ENCODE data around the gene PEX12.
"Not testable (repeated sequence)": the region's sequence is repeated elsewhere in the genome, so short reads cannot be mapped to it uniquely, and the experiment has no call there.

PEX12 gene

DNA sequence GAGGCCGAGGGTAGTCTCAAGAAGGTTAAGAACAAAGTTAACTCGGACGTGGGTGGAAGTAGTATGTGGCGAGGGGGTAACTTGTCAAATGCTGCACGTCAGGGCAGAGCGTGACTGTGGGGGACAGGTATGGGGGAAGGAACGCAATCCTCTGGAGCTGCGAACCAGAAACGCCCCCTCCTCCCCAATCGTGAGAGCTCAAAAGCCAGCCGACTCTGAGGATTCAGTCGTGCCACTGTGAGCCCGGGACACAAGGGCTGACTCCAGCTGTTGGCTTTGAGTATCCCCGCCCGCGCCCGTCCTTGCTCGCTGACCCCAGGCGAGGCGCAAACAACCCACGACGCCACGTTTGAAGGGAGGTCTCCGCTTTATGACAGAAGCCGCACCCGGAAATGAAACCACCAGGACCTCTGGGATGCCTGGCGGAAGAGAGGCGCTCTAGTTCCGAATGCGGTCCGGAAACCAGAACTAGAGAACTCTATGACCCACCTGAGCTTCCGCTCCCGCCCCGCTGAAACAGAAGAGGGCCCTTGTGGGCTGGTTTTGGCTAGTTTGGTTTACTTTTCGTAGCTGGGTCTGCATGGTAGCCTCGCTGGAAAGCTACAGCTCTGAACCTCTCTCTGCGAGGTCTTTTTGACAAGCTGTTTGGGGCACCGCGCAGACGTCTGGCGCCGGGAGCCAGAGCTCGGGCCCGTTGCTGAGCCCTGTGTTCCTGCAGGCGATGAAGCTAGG, at the start of gene PEX12:
TSS of gene PEX12 (minus strand) at position 375 of the 732 bp plus-strand sequence. CDS start 550 bp downstream, outside the sequence.
- peak; percentile 58 for DNase-seq (ENCODE audit: low read depth)

DNA sequence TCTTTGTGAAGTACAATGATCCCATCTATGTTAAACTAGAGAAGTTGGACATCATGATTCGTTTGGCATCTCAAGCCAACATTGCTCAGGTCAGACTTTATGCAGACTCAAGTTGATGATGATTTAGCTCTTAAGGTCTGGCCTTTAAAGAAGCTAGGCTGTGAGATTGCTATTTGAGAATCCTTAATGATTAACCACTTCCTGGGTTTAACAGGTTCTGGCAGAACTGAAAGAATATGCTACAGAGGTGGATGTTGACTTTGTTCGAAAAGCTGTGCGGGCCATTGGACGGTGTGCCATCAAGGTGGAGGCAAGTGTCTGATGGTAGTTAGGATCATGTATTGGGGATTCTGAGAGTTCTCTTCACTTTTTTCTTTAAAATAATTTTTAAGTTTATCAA, 49.0 kb upstream of the PEX12 start:
- no peak for DNase-seq (ENCODE audit: low read depth)

DNA sequence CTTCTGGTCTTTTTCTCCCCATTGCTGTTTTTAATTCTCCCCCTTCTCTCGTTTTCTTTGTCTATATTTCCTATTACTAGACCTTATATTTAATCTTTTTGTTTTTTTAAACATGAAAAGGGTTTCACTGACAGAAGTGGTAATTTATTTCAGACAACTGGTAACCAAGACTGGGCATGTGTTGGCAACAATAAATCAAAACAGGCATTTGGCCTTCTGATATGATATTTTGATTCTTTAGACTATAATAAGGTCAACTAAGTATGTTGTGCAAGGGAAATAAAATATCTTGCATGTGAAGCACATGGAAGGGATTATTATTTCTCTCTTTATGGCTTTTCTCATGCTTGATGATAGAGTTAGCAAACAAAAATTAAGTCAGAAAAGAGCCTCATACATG, 43.4 kb upstream of the PEX12 start:
- DNase-seq (ENCODE audit: low read depth): no peak

DNA sequence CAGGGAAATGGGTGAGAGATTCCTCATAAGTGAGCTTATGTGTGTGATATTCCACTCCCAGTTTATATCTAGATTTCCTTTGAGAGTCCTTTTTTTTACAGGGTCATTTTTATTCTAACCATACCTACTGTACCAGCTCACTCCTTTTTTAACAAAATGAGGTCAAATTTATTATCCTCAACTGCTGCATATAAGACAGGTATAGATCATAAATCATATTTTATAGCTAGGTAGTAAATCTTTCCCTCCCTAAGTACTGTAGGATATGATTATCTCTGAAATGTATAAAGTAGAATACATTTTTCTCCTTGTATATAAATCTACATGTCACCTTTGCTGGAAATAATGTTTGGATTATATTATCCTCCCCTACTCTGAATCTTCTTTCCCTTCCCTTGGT, 40.3 kb upstream of the PEX12 start:
- no peak for DNase-seq (ENCODE audit: low read depth)

DNA sequence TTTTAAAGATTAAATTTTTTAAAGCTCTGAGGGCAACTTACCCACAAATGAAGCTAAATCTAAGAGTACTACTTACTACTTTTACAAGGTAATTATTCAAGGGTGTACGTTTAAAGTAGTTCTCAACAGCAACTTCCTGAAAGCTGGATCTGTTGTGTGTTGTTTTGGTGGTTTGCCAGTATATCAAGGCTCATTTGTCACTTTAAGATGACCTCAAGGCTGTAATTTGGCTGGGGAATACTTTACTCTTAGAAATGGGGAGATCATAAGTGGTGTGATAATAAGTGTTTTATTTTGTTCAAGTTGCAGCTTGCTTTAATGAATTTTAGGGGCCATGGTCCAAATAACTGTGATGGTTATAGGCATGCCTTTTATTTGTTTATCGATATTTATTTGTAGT, 39.1 kb upstream of the PEX12 start:
- no peak for DNase-seq (ENCODE audit: low read depth)

DNA sequence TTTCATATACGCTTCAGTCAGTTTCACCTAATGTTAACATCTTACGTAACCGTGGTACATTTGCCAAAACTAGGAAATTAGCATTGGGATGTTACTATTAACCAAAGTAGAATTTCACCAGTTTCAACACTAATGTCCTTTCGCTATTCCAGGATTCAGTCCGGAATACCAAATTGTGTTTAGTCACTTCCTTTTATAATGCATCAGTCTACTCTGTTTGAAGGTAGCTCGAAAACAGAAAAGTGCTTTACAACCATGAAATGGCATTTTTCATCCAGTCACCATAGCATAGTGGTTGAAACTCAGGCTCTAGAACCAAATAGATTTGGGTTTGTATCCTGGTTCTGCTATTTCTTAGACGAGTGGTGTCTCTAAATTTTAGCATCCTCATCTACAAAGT, 38.2 kb upstream of the PEX12 start:
- DNase-seq (ENCODE audit: low read depth): no peak

DNA sequence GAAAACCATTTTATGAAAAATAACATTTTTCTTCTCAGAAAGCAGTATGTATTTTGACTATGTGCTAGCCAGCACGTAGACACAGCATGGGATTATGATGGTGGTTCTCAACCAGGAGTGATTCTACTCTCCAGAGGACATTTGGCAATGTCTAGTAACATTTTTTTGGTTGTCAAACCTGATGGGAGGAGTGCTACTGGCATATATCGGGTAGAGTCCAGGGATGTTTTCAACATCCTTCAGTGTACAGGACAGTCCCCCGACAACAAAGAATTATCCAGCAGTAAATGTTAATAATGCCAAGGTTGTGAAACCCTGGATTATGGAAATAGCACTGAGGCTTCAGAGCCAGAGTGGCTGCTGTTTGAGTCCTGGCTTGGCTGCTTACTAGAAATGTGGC, 36.4 kb upstream of the PEX12 start:
- no peak for DNase-seq (ENCODE audit: low read depth)

DNA sequence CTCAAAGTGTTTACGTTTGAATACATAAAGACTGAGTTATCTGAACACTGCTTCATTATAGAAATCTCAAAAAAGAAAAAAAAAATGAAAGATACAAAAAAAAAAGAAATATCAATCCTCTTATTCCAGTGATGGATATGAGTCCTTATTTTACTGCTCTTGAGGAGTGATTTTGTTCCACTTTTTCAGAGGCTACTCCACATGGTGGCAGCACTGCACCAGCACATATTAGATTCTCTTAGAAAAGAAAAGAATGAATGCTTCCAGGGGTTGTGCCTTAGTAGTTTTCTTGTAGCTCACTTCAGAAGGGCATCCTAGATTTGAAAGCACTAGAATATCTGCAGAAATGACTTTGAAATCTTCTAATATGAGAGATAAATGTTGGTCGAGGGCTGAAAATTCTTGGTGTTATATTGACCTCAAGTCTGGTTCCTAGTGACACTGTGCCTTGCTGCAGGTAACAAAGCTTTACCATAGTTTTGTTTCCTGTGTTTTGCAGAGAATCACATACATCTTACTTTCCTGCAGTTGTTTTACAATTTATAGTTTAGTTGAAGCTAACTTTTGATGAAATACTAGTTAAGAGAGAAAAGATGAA, 34.7 kb upstream of the PEX12 start:
- DNase-seq (ENCODE audit: low read depth): no peak

DNA sequence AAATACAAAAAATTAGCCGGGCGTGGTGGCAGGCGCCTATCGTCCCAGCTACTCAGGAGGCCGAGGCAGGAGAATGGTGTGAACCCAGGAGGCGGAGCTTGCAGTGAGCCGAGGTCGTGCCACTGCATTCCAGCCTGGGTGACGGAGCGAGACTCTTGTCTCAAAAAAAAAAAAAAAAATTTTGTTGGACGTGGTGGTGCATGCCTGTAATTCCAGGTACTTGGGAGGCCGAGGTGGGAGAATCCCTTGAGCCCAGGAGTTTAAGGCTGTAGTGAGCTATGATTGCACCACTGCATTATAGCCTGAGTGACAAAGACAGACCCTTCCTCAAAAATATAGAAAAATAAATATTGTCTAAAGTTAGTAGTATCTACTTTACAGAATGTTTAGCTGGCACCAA, 32.4 kb upstream of the PEX12 start:
- DNase-seq (ENCODE audit: low read depth): not testable (repeated sequence)

DNA sequence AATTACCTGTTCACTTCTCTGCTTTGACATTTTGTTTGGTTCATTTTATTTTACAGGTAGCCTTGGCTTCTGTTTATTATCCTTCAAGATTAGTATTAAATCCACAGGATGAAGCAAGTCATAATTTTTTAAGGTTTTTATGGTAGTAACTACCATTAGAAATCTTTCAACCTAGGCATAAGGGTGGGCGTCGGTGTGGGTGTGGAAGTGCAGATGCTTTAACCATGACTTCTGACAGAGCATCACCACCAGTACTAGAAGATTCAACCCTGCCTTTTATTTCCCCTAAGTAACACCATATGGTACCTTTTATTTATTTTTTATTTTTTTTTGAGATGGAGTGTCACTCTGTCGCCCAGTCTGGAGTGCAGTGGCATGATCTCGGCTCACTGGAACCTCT, 31.5 kb upstream of the PEX12 start:
- DNase-seq (ENCODE audit: low read depth): no peak

DNA sequence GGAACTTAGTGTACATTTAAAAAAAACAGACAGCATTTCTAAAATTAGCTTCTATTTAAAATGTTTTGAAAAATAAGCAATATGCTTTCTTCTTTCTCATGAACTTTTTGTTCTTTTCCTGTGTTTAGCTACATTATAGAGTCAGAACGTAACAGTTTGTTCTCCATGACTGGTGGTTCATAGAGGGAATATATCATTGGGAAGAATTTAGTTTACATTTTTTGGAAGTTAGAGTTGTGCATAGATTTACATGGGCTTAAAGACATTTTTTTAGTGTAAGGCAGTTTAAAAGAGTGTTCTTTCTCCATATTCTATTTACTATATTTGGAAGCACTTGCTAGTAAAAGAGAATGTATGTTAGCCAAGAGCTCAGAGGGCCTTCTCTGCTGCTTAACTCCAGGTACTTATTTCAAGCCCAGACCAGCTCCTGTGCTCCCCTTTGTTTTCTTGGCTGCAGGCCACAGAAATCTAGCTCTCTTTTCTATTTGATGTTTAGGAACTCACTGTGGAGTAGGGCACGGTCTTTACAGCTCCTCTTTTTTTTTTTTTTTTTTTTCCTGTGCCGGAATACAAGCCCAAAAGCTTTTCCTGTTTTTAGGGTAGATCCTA, 29.0 kb upstream of the PEX12 start:
- no peak for DNase-seq (ENCODE audit: low read depth)

DNA sequence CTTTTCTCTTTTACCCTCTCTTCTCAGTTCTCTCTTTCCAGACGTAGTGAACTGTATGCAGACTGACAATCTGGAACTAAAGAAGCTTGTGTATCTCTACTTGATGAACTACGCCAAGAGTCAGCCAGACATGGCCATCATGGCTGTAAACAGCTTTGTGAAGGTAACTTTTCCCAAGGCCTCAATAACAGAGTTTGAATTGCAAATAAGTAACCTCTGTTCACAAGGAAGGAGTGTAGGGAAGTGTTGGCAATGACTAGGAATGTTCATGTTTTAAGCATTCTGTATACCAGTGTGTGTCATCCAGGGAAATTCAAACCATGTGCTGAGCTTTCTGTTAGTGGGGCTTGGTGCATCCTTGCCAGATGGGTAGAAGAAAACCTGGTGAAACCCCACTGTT, 27.3 kb upstream of the PEX12 start:
- no peak for DNase-seq (ENCODE audit: low read depth)

DNA sequence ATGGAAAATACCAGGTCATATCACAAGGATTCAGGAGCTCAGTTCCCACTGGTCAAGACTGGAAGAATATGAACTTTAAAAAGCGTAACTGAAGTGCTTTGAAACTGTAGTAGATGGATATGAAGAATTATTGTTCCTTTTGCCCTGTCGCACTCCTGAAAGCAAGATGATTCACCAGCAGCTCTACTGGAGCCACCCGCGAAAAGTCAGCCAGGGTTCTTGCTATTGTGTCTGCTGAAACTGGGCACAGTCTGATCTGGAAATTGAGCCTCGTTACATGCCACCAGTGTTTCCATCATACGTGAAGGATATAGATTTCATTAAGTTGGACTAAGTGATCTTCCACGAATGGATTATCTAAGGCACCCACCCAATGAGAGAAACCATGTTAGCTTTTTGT, 25.3 kb upstream of the PEX12 start:
- no peak for DNase-seq (ENCODE audit: low read depth)

DNA sequence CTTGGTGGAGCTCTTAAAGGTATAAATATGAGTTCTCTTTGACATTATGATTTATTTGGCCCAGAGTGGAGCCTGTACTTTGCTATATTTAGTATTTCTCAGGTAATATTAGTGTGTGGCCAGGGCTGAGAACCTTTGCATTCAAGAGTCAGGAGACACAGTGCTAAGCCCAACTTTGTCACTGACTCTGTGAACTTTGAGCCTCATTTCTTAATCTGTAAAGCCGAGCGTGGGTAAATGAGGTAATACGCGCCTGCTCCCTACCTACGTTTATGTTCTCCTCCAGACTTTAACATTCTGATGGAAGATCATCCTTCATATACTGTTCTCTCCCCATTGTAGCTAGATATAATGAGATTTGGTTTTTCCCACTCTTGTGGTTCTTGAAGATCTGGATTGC, 19.2 kb upstream of the PEX12 start:
- no peak for DNase-seq (ENCODE audit: low read depth)

DNA sequence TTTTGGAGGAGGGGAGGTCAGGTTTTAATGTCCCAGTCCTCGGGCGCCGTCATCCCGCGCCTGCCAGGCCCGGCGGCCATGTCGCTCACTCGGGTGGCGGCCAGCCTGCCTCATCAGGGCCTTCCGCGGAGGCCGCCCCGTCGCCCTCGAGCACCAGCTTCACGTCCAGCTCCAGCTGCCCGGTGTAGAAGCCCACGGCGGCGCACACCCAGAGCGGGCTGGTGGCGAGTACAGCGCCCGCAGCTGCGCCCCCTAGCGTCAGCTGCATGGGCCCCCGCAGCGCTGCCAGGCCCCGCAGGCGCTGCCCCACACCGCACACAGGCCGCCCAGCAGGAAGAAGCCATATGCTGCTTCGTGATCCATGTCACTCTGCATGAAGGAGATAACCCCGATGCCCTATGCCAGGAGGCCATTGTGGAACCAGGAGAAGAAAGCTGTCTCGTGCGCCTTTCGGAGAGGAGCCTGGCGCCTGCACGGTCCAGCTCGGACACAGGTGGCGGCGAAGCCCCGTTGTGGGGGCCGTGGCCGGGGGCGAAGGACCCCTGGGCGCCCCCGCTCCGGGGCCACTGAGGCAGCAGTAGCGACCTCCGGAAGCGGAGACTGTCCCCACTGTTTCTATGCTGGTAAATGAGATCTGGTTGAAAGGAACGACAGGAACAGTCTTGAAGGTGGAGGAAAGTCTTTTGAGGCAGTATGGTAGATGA, 18.3 kb upstream of the PEX12 start:
- DNase-seq (ENCODE audit: low read depth): no peak

DNA sequence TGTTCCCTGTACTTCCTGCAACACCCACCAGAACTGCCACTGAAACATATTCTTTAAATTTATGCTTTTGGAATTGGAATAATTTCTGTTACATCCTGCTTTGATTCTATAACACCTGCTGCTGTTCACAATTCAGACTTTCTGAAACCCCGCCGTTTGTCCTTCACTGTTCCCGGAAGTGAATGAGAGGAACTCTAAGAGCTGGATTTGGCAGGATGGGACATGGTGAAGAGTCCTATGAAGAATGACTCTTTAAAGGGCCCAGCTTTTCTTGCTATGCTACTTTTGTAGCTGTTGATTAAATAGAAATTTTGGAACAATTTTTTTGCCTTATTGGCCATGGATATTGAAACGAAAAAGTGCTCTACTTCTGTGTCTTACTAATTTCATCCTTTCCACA, 17.7 kb upstream of the PEX12 start:
- no peak for DNase-seq (ENCODE audit: low read depth)

DNA sequence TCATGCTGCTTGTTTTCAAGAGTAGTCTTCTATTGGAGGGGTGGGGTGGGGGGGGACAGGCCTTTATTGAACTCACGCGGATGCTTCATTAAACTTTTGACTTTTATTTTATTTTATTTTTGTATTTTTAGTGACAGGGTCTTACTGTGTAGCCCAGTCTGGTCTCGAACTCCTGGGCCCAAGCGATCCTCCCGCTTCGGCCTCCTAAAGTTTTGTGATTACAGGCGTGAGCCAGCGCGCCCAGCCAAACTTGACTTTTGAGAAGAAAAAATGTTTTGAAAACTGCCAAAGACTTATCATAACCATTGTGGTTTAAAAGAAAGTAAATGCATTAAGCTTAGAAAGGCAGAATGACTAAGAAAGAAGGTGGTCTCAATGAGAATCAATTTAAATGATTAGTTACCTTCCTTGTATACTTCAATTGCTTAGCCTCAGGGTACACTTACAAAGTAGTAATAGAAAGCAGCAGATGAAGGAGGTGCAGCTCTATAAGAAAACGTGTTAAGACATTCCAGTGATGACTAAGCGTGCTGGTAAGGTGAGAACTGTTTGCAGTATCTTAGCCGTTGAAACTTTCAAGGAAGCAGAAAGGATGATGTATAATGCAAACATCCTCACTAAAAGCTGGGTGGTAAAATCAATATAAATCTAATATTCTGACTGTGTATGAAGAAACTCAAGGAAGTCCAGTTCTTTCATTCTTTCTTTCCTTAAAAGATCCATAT, 10.0 kb upstream of the PEX12 start:
- no peak for DNase-seq (ENCODE audit: low read depth)

DNA sequence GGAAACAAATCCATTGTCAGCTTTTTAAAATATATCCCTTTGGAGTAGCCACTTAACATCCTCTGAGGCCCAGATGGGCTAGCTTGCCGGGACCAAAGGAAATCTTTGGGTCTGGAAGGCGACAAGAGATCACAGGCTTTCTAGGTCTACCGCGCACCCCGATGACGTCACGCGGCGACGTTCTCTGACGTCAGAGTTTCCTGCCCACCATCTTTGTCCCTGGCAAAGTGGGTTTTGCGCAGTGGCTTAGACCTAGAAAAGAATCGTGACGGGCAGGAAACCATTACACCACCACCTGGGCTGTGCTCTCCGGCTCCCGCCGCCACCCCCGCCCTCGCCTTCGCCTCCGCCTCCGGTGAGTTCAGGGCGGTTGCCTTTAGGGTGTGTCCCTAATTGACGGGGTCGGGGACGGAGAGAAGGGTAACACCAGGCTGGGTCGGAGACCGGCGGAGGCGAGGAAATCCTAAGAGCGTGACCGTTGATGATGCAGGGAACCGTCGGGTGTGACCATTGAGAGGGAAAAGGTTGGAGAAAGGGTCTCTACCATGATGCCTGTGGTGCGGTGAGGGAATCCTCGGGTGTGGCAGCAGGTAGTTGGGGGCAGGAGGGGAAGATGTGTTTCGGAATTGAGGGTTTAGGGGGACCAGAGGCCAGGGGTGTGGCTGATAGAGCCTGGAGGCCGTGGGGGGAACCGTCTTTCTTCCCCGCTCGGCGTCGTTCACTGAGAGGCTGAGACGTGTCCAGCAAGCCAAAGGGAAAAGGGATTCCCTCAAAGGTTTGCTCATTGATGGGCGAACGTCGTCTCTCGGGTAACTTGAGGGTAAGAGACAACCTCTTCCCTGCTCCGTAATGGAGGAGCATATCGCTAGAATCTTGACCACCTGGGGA, 8.9 kb upstream of the PEX12 start, which contains the start of gene AP2B1:
TSS of gene AP2B1 (plus strand) at position 249 of the 888 bp plus-strand sequence. CDS start 6,709 bp downstream, outside the sequence.
- DNase-seq (ENCODE audit: low read depth): peak; percentile 75

DNA sequence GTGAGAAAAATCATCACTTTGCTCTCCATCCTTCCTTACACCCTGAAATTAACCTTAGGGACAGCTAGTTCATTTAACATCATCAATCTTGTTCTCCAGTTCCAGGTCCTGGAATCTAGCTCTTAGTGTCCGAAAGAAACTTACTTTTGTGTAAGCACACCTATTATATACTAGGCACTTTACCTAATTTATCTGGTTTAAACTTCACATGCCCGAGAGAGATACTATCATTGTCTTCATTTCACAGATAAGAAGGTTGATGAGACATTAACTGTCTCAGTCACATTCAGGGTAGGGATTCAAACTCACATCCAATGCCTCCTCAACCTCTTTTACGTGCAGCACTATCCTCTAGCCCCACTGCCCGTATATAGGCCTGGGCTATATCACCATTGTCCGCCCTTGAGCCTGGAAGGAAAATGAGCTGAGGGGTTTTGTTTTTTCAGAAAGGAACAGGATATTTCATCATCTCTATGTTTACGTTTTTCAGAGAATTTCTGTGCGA, 8.2 kb upstream of the PEX12 start:
- no peak for DNase-seq (ENCODE audit: low read depth)

DNA sequence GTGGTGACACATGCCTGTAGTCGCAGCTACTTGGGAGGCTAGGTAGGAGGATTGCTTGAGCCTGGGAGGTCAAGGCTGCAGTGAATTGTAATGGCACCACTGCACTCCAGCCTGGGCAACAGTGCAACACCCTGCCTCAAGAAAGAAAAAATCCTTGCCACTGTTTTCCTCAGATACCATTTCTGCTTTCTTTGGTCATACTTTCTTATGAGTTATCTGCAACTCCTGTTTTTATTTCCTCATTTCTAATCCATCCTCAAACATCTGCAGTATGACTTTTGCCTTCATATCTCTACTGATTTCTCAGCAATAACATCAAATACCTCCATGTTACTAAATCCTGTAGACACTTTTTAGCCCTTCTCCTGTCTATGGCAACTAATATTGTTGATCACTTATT, 5.7 kb upstream of the PEX12 start:
- no peak for DNase-seq (ENCODE audit: low read depth)

DNA sequence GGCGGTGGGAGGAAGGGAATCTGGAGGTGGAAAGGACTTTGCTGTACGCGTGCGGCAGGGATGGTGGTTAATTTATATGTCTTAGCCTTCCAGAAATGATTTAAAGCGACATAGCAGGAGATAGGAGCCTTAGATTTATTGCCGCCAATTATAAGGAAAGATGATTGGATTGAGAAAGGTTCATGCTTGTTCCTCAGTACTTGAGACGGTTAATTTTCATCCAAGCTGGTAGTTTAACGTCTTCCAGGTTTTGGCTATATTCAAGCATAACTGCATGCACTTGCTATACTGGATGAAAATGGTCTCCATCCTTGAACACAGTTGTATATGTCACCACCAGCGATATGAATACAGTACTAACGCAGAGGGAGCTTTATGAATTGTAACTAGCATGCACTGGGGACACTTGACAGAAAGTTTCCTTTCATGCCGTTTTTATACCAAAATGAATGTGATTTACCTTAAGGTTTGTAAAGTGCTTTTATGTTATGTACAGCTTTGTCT, 610 bp upstream of the PEX12 start:
- DNase-seq (ENCODE audit: low read depth): no peak

Measured in GM04503 (cell line).